ENCODE results near the gene AKT1S1. TPM values are rescaled to one million over a fixed set of nuclear protein-coding genes. Genes with fewer than 3 reads are reported as not detected.

The AKT1S1 gene
- polyA plus RNA-seq, 4 donors = 30.0 to 43.8 (median 34.2) TPM

DNA sequence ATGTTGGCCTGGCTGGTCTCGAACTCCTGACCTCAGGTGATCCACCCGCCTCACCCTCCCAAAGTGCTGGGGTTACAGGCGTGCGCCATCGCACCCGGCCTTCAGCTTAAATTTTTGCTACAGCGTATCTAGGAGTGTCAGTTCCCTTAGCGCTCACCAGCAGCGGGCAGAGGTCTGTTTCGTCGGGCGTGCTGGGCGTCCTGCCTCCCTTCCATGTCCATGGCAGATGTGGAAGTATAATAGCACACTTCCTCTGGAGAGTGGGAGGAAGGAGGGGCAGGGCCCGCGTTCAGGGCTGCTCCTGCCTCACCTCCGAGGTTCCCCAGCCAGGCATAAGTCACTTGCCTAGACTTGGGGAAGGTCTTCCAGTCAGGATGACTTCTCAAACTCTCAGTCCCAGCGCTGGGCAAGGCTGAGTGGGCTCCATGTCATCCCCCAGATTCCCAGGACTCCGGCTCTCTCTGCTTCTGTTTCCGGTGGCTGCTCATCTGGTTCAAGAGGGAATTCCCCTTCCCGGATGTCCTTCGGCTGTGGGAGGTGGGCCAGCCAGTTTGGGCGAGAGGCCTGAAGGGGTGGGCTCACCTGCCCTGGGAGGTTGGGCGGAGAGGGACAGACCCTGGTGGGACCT, 10.0 kb upstream of the AKT1S1 start:
- DNase-seq (ENCODE audit: low read depth in 4 of 4, low spot score in 3 of 4) = no peak

DNA sequence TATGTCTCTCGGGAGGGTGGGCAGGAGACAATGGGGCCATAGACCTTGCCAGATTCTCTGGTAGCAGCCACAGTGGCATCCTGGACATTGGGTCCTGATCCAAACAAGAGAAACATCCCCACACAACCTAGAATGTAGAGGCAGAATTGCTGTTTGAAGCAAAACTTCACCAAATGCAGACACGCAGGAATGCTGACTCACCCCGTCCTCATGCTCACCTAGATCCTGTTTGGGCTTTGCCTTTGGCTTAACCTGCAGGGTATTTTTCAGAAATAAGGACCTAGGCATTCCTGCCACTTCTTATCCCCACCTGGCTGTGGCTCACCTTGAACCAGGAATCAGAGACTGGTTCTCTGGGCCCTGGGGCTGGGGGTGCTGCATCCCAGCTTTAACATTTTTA, 7.6 kb upstream of the AKT1S1 start:
- DNase-seq (ENCODE audit: low read depth in 4 of 4, low spot score in 3 of 4) = no peak

DNA sequence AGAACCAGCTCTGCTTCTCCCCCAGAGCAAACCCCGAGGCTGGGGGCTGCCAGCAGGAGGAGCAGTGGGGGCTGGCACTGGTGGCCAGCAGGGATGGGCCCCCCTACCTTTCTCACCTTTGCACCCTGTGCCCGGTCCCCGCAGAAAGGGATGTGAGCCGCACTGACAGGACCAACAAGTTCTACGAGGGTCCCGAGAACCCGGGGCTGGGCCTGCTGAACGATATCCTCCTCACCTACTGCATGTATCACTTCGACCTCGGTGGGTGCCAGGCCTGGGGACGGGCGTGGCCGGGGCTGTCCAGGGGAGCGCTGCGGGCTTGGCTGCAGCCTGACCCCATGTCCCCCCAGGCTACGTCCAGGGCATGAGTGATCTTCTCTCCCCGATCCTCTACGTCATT, 7.0 kb upstream of the AKT1S1 start:
- DNase-seq (ENCODE audit: low read depth in 4 of 4, low spot score in 3 of 4) = no peak

DNA sequence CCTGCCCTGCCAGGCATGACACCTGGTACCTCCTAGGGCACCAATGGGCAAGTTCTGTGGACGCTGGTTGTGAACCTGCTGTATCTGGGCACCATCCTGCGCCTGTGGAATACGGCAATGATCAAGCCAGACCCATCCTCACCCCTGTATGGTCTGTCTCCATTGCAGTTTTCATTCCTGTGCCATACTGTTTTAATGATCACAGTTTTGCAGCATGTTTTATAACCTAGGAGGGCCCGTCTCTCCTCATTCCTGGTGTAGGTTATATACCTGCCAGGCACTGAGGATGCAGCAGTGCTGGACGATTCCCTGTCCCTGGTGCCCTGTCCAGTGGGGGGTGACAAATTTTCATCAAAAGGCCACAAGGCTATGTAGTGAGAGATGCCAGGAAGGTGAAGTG, 5.9 kb upstream of the AKT1S1 start:
- DNase-seq (ENCODE audit: low read depth in 4 of 4, low spot score in 3 of 4) = no peak

DNA sequence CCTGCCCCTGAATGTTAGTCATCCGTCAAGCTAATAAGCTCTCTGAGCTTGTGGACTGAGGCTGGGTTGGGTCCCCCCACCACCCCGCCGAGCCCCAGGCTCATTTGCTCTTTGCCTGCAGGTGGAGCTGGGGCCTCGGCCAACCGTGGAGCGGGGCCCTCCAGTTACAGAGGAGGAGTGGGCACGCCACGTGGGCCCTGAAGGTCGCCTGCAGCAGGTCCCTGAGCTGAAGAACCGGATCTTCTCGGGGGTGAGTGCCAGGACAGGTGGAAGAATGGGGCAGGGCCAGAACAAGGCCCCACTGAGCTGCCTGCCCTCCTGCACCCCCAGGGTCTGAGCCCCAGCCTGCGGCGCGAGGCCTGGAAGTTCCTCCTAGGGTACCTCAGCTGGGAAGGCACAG, 5.5 kb upstream of the AKT1S1 start:
- DNase-seq (ENCODE audit: low read depth in 4 of 4, low spot score in 3 of 4) = no peak

DNA sequence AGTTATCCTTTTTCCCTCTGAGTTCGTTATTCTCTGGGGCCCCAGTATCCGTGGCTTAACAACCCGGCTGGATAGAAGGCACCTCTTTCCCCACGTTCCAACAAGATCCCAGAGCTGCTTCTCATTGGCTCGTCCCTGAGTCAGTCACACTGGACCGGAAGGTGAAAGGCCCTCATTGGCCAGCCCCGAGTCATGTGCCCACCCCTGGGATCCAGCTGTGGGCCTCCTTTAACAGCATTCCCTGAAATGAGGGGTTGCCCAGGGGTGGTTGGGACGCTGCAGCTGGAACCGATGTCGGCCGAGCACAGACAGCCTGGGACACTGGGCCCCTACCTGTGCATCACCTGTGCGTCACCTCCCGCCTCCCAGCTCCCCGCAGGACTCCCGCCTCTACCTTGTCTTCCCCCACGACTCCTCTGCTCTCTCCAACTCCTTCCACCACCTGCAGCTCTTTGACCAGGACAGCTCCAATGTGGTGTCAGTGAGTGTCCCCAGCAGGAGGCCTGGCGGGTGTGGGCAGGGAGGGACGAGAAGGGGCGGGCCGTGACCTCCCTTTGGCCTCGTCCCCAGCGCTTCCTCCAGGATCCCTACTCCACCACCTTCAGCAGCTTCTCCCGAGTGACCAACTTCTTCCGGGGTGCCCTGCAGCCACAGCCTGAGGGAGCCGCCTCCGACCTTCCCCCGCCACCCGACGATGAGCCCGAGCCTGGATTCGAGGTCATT, 4.7 kb upstream of the AKT1S1 start:
- no peak for DNase-seq (ENCODE audit: low read depth in 4 of 4, low spot score in 3 of 4)

DNA sequence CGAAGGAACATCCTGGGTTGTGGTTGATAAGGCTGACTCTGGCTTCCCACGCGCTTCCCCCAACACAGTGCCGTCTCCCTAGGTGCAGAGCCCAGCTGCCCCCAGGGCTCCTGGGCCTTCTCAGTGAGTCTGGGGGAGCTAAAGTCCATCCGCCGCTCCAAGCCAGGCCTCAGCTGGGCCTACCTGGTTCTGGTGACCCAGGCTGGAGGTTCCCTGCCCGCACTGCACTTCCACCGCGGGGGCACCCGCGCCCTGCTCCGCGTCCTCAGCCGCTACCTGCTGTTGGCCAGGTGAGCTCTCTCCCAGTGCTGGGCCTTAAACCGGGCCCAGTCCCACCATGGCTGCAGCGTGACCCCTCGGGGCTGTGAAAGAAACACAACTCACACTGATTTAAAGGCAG, 4.0 kb upstream of the AKT1S1 start:
- no peak for DNase-seq (ENCODE audit: low read depth in 4 of 4, low spot score in 3 of 4)

DNA sequence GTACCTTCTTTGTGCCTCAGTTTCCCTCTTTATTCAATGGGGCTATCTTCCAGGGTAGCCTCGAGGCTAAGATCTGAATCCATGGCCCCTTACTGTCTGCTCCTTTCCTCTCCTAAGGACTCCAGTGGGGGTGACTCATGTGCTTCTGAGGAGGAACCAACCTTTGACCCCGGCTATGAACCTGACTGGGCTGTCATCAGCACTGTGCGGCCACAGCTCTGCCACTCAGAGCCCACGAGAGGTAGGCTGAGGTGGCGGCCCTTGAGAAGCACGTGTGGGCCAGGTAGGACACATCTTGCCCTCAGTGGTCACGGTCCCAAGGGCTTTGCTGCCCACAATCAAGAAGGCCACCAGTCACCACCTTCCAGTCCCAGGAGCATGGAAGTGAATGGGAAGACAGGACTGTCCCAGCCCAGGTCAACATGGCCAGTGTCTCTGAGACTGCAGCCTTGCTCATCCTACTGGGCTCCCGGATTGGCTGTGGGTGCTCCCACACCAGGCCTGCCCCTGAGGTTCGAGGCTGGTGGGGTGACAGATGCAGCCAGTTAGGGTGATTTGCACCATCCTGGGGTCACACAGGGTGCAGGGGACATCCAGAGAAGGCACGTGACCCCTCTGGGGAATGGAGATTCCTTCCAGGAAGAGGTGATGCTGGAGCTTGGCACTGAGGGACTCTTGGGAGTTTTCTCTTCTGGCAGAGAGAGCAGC, 3.2 kb upstream of the AKT1S1 start:
- no peak for DNase-seq (ENCODE audit: low read depth in 4 of 4, low spot score in 3 of 4)

DNA sequence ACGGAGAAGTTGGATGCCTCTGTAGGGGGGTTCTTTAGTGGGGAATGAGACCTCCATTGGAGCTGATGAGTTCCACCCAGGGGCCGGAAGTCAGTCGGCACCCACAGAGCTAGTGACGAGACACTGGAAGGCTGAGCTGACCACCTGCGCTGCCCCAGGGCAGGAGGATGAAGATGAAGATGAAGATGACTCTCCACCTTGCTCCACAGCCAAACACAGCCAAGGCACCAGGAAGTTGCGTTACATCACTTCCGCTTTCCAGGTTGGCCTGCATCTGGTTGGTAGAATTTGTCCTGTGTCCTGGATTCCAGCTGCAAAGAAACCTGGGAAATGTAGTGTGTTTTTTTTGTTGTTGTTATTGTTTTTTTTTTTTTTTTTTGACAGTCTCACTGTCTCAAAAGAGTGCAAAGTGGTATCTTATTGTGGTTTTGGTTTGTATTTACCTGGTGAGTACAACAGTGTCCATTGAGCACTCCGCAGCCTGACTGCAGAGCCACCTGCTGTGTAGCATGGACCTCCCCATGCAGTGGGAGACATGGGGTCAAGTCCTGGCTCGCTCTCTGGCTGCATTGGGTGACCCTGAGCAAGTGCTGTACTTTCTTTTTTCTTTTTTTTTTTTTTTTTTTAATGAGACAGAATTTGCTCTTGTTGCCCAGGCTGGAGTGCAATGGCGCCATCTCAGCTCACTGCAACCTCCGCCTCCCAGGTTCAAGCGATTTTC, 2.2 kb upstream of the AKT1S1 start:
- no peak for DNase-seq (ENCODE audit: low read depth in 4 of 4, low spot score in 3 of 4)

DNA sequence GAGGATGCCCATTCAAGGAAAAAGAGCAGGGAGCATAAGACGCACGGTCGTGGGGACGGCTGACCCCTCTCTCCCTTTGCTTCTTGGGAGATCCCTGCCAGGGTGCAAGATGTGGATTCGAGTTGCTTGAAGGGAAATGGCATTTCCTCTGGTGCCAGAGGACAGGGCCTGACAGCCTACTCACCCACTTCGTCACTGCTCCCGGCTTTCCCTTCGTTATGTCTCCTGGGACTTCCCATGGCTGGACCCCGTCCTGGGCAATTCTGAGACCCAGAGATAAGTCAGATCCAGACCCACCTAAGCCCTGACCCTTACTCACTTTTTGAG, 1.6 kb upstream of the AKT1S1 start:
- no peak for DNase-seq (ENCODE audit: low read depth in 4 of 4, low spot score in 3 of 4)

DNA sequence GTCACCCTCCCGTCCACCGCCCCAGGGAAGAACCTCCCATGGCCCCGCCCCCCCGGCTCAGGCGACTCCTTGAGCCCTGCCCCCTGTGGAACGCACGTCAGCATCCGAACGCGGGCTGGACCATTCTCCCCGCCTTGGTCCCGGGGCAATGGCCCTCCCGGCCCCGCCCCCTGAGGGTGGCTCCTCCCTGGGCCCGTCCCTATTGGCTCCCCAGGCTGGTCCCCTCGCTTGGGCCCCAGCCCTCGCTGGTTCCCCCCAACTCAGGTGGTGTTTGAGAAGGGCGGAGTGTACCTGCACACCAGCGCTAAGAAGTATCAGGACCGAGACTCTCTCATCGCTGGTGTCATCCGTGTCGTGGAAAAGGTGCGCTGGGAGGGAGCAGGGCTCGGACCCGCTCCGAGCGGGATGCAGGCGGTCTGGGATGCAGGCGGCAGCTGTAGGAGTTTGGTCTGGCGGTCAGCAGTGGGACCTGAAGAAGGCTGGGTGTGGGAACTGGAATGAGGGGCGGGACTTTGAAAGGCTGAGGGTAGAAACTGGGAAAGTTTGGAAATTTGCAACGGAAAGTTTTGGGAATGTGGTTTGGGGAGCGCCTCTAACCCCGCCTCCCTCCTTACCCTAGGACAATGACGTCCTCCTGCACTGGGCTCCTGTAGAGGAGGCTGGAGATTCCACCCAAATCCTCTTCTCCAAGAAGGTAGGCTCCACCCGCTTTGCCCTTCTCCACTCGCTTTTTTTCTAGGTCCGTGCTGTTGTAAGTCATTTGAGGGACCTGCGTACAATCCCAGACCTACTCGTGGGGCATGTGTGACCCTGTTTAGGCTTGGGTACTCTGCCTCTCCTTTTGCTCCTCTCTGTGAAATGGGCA, 956 bp upstream of the AKT1S1 start:
- DNase-seq (ENCODE audit: low read depth in 4 of 4, low spot score in 3 of 4) = peak; percentile 94 to 95 (median 94)

DNA sequence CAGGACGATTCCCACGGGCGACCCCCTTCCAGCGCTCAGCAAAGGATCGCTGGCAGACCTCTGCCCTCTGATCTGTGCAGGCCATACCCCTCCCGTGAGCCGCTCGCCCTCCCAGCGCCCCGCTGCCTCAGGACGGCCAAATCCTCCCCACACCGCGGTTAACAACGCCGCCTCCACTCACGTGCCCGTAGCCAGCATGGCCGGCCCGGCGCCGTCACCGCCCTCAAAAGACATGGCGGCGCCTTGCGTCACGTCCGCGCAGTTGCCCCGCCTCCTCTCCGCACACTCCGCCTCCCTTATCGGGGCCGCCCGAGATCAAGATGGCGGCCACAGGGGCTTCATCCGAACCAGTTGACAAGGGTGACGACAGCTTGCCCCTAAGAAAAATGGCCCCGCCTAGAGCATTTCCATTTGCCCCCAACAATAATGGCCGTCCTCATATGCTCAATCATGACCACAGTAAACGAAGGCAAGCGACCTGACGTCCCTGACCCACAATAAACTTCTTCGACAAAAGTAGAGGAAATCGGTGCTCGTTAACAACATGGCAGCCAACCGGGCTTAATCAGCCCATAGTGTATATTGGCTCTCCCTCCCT, 634 bp downstream of the AKT1S1 start:
- peak; percentile 96 to 100 (median 98) for DNase-seq (ENCODE audit: low read depth in 4 of 4, low spot score in 3 of 4)

DNA sequence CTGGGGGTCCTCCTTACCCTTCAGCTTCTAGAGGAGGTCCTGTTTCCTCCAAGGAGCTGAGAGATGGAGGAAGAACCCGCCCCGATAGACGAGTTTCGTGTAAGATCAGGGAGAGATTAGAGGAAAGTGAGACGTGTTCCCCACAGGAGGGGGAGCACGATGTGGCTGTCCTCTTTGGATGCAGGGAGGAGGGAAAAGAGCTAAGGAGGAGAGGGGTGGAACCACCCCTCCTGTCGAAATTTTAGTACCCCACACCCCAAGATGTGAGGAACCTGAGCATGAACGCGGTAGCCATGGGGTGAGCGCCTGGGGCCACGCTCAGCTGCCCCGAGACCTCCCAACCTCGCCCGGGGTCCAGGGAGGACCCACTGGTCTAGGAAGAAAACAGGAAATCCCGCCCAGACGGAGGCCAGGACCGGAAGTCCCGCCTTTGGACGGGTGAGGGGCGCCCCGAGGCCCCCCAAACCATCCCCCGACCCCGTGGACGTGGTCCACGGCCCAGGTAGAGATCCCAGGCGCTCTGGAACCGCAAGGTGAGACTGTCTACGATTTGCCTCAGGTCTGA, 1.2 kb downstream of the AKT1S1 start:
- DNase-seq (ENCODE audit: low read depth in 4 of 4, low spot score in 3 of 4) = no peak

DNA sequence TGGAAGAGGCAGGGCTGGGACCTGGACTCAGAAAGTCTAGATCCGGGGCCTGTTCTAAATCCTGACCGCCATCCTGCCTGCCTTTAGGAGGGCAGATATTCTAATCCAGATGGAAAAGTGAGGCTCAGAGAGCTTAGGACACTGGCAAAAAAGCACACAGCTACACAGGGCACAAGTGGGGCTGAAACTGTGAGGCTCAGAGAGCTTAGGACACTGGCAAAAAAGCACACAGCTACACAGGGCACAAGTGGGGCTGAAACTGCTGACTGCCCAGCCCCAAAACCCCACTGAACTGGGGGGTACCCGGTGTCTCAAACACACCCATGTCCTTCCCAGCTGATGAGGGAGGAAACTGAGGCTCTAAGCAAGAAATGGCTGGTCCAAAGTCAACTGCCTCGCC, 2.0 kb downstream of the AKT1S1 start:
- DNase-seq (ENCODE audit: low read depth in 4 of 4, low spot score in 3 of 4) = no peak

DNA sequence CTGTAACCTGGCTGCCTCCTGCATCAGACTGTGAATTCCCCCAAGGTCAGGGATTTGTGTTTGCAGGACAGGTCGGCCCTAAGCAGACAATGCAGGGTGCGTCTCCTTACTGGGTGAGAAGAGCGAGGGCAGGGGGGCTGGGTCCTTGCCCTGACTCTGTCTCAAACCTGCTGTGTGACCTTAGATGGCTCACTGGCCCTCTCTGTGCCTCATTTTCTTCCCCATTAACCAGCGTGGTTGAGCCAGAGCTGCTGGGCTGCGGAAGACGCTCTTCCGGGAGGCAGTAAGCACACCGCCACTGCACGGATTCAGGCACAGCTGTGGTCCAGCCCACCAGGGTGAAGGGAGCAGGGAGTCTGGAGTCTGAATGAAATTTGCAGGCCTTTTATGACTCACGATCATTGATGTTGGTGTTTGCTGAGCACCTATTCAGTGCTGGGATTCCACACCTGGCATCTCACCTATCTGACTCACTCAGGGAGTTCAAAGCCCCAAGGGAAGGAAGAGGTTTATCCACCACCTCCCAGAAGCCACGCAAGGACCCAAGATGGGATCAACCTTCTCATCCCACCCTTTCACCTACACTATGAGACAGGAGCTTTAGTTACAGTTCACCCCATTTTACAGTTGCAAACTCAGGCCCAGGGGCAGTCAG, 2.5 kb downstream of the AKT1S1 start:
- DNase-seq (ENCODE audit: low read depth in 4 of 4, low spot score in 3 of 4) = no peak

DNA sequence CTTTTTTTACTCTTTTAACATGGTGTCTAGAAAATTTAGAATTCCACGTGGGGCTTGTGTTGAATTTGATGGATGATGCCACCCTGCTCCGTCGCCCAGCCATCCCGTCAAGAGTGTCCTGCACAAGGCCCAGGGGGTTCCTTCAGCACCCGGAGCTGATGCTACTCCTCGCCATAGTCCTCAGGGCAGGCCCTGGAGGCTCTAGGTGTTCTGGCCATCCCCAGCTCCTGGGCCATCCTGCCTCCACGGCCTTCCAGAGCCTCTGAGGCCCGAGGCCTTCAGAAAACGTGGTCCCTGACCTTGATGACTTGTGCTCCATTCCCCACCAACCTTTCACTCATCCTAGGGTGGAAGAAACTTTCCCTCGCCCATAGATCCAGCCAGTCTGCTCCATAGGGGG, 3.3 kb downstream of the AKT1S1 start:
- DNase-seq (ENCODE audit: low read depth in 4 of 4, low spot score in 3 of 4) = no peak

DNA sequence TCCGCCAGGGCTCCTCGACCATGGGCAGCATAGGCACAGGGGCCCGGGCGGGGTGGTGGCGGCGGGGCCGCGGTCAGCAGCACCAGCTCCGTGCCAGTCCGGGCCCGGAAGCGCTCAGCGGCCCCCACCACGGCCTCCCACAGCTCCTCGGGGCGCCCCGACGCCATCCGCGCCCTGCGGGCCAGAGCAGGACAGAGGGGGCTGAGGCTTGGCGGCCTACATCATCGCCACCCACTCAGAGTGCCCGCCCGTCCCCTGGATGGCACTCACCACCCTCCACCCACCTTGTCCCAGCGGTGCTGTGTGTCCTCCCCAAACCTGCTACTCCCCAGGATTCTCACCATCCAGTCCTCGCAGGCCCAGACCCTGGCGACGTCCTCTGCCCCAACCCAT, 4.0 kb downstream of the AKT1S1 start:
- DNase-seq (ENCODE audit: low read depth in 4 of 4, low spot score in 3 of 4) = no peak

DNA sequence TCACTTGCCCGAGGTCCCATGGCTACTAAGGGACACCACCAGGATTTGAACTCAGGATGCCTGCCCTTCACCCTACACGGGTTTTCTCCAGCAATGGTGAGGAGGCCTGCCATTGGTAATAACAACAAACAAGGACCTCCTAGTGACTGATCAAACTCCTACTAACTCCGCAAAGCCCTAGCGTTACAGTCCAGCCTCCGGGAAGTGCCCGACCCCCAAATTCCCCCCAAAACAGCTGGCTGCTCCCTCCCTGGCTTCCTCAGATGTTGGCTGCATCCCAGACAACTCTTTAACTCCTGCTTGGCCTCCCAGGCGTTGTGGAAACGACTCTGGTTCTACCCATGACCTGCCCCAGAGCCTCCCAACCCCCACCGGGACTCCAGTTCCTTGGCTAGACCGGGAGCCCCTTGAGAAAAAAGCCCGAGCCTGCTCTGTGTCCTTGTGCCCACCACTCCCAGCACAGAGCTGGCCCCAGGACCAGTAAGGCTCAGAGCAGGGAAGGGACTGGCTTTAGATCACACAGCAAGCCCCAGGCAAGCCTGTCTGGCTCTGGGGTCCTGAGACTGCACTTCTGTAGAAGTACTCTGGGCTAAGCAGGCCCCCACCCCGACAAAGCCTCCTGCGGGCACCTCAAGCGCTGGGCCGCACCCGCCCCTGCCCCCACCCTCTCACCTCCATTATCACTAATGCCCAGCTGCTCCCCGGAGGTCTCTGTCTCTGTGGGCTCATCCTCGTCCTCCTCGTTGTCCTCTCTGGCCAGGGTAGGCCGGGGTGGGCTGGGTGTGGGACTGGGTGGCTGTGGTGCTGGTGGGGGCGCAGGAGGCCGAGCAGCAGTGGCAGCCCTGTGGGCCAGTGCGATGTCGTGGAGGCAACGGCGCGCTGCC, 4.7 kb downstream of the AKT1S1 start:
- DNase-seq (ENCODE audit: low read depth in 4 of 4, low spot score in 3 of 4) = no peak
